ENCODE data around the gene MRGPRD.

DNA sequence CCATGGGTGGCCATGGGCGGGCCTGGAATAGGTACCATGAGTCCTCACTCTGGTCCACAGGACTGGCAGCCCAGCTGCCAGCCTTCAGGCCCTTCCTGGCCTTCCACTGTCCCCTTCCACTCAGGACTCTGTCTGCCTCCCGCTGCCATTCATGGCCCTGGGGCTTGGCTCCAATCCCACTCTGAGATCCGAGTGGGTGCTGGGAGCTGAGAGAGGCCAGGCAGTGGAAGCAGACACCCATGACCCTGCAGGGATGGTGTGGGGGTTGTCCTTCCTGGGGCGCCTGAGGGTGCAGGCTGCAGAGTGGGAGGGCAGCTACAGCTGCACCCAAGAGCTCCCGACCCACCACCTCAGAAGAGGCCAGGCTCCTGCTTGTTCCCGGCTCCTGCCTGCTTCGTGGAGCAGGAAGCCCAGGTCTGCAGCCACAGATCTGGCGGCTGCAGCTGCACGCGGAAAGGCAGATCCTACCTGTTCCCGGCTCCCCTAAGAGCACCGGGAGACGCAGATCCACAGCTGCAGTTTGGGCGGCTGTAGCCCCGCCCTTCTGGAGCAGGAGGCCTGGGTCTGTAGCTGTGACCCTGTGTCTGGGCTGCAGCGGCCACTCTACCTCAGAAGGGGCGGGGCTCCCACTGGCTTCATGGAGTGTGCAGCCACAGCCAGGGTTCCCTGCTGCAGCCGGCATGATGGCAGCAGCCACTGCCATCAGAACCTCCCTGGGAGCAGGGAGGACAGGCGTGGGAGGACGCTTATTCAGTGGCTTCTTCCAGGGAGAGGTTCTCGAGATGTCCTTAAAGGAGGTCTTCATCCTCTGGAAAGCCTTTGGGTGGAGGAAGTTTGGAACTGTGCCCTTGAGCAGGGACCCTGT is 49.6 kb downstream of the MRGPRD start:
- TF ChIP-seq EZH2 (IDR thresholded peaks at IDR 0.05) (no peak), CTCF (IDR thresholded peaks at IDR 0.05) (no peak)

Measured in neural progenitor cell (in vitro differentiated cells).